Erythroblast (primary cell): Measurements from ENCODE around the gene MAX.

ENCODE experiments used
- GATA1 ChIP-seq: IDR thresholded peaks from 2 replicates; pipeline ENCODE4 v1.6.1; 2011; ENCODE audit warnings: low read depth, mild to moderate bottlenecking, control low read depth, low read length, moderate library complexity
- POLR2A ChIP-seq: IDR thresholded peaks from 2 replicates; pipeline ENCODE4 v1.6.1; 2011; ENCODE audit warnings: mild to moderate bottlenecking, low read length

DNA sequence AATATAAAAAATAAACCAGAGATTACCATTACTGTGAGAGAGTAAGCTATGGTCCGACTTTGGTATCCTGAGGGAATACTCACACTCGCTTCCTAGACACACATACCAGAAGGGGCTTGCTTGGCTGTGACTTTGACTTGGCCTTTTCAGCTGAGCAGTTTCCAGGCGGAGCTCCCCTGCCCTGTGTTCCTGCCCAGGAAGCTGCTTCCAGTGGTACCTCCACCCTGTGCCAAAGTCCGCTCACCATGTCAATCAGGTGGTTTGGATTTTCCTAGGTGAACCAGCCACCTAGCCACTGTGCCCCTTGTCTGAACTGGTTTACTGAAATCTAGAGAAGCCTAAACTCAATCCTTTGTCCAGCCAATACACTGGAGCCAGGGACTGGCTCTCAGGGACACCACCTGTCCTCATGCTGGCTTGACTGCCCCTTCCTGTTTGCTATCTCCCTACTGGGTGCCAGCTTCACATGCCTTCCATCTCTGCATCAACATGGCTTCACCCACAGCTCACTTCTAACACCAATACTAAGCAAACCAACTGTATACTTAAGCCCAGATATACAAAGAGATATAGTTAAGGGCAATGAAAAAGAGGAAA is 28.6 kb downstream of the MAX start:
- TF ChIP-seq POLR2A (no peak), GATA1 (no peak)
